SK-N-DZ (cell line): ENCODE results near the gene ABLIM2.

Experiments used
- DNase-seq: peaks from one replicate; pipeline ENCODE4 v3.0.0-alpha.2; 2015; ENCODE audit warnings: low spot score

Gene ABLIM2

DNA sequence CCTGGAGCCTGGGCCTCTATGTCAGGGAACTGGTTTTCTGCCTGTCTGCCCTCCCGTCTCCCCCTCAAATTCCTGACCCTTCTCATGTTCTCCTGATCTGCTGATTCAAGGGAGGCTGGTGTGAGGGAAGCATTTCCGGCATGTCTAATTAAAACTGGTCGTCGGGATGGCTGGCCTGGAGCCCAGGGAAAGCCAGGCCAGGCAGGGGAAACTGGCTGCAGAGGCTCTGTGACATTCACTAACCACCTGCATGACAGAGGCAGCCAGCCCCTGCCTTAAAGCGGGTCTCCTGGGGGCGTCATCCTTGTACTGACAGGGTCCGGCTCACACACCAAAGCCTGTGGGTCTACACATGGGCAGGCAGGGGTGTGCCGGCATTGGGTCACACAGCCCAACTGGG is 35.2 kb downstream of the ABLIM2 start:
- DNase-seq: no peak

DNA sequence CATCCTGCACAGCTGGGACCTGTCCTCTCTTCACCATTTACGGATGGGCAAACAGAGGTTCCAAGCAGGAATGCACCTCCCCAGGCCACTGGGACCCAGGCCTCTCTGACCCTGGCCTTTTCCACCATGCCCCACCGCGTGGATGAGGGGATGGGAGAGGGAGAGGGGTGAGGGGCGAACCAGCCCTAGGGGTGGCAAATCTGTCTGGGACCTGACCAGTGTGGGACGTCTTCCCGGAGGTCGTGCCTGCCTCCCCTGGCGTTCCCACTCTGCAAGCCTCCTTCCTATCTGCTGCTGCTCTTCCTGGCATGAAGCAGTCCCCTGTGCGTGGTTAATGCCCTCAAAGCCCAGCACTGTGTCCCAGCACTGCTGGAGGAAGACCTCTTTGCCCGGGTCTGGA is 35.9 kb downstream of the ABLIM2 start:
- DNase-seq: no peak

DNA sequence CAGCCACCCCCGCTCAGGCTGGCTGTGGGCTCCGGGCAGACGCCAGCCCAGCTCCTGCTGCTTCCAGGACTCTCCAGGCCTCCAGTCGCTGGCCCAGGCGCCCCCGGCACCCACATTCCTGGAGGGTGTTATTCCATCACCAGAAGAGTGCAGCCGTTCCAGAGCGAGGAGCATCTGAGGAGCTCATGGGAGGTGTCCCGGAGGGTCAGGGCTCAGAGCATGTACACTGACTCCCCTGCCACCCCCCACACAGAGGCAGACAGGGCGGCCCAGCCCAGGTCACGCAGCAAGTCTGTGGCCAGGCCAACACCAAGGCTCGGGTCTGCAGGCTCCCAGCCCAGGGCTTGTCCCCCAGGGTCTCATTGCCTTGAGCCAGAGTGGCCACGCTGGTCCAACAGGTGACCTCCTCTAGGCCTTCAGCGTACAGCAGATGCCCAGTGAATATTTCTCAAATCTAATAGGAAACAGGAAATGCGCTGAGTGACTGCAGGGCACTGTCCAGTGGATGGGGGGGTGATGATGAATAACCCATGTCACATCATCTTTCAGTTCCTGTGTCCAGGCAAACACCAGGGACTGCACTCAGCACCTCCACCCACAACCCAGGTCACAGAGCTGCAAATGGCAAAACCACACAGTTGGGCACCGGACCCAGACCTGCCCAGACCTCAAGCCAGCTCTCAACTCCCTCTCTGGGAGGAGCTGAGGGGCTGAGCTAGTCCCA is 37.2 kb downstream of the ABLIM2 start:
- no peak for DNase-seq

DNA sequence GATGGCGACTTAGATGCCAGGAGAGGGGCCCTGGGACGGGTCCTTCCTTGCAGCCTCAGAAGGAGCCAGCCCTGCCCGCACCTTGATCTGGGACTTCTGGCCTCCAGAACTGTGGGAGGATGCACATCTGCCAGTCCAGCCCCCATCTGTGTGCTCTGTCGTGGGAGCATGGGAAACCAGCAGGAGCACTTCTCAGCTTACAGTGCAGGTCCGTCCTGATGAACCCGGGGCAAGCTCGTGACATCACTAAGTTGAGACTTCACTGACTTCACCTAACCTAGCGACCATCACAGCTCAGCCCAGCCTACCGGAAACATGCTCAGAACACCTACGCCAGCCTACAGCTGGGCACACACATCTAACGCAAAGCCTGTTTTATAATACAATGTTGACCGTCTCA is 38.1 kb downstream of the ABLIM2 start:
- no peak for DNase-seq

DNA sequence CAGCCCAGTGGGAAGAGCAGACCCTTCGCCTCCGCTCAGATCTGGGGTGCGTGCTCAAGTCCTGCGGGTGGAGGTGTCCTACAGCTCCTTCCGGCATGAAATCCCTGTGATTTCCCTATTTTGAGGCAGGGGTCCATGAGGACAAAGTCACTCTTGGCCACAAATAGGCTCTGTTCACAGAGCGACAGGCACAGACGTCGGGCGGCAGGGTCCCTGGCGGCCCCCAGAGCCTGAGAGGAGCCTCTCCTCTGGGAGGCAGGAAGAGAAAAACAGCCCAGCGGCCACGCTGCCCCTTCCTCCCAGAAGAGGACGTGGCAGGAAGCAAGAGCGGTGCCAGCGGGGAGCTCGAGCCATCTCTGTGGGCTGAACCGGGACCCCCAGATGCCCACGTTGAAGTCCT is 38.7 kb downstream of the ABLIM2 start:
- DNase-seq: no peak

DNA sequence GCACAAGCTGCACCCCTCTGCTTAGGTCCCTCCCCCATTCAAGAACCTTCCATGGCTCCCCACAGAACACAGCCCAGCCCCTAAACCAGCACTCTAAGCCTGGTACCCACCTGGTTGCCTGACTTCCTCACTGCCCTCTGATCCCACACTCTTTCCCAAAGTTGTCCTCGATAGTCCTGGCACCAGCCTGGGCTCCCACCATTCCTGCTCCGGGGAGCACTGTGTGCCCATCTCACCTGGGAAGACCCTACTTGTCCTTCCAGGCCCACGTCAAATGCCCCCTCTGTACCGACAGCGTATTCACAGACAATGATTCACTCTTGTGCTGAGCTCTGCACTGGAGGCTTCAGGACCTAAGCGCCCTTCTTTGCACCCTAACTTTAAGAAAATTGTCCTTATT is 40.1 kb downstream of the ABLIM2 start:
- no peak for DNase-seq

DNA sequence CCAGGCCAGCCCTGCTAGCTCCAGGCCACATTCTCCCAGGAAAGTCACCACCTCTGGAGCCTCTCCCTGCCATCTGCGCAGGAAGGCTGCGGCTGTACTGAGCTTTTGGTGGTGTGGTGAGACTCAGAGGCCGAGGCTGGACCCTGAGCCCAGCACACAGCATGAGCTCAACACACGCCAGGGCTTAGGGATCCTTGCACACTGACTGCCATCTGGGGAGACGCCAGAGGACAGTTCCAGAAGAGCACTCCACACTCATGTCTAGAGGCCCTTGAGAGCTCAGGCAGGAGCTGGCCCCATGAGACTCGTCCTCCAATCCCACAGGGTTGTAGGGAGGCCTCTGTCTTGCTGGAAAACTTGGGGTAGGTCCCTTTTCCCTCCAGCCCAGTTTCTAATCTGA is 40.6 kb downstream of the ABLIM2 start:
- no peak for DNase-seq

DNA sequence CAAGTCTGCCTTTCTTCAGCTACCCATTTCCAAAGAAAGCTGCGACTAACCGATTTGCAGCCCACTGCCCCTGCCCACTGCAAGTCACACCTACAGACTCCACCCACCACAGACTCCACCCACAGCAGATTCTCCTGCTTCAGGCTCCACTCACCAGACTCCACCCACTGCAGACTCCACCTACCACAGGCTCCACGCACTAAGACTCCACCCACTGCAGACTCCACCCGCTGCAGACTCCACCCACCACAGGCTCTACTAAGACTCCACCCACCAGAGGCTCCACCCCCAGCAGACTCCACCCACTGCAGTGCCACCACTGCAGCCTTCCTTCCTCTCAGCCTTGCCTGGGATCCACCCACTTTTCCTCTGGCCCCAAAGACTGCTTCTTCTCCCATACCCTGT is 41.3 kb downstream of the ABLIM2 start:
- no peak for DNase-seq

DNA sequence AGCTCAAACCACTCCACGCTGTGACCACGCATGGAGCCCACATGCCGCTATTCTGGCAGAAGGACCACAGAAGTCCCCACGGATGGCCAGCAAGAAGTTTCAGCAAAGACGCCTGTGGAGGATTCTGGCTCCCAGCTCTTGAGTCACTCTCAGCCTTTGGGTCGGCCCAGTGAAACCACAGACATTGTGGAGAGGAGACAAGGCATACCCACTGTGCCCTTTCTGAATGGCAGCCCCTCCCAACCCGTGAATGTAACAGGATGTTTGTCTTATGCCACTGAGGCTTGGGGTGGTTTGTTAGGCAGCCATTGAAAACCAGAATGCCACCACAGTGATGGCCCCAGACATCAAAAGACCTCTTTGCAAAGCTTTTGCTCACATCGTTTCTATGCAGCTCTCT is 42.7 kb downstream of the ABLIM2 start:
- DNase-seq: no peak

DNA sequence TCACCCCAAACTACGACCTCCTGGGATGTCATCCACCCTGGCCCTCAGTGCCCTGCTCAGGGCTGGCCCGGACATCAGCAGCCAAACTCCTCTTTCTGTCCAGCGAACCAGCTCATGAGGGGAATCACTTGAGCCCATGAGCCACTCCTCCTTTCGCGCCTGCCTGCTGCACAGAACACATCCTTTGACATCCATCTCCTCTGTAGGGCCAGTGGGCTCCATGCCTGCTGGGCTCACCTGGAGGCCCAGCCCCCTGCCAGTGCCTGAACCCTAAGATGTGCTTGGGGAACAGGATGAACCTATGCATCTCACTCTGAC is 43.5 kb downstream of the ABLIM2 start:
- no peak for DNase-seq

DNA sequence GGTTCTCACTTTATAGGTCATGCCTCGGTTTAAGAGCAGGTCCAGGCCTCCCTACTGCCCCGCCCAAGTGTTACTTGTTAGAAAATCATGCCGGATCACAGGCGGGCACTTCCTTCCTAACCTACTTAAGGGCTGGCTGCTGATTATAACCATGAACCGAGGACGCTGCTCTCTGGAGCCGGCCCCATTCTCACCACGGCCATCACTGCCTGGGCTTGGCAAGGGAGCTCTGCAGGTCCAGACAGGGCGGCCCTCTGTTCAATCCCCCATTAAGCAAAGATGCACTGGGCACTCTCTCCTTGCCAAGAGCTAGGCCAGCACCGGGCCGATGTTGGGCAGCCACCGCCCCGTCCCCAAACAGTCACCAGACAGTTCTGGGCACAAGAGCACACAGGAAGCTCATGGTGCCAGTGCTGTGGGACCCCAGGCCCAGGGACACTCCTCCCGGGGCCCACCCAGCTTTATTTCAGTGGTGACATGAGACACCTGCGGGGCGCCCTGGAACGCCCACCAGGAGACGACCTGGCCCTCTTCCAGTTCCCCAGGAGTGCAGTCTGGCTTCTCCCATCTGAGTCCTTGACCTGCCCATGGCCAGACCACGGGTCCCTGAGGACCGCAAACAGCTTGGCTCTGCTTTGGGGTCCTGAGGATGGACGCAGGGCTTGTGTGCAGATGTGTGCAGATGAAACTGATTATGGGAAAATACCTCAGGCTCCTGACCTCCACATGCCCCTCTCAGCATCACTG is 44.0 kb downstream of the ABLIM2 start:
- no peak for DNase-seq

DNA sequence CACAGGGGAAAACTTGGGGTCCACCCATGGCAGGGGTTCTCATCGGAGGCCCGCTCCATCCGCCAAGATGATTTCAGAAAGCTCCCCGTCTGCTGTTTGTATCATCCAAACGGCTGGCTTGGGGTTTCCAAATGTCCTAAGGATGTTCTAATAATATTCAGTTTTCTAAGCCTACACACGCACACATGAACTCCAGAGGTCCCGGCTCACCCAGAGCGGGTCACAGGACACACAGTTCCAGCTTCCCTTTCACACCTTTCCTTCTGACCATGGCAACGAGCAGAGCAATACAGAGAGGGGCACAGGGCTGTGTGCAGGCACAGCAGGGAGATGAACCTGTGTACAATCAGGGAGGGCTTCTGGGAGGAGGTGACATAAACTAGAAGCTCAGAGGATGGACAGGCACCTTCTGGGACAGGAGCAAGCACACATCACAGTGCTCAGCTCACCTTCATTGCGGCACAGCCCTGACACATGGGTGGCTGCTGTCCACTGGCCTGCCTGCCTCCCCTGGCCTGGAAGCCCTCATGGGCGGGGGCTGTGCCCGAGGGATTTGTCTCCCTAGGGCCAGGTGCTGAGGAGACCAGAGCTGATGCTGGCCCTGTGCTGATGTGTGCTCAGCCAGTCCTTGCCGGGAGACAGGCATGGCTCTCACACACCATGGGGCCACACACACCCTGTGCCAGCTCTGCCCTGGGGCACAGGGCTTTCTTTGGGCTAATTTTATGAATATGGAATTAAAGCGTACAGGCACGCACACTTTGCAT is 44.8 kb downstream of the ABLIM2 start:
- no peak for DNase-seq

DNA sequence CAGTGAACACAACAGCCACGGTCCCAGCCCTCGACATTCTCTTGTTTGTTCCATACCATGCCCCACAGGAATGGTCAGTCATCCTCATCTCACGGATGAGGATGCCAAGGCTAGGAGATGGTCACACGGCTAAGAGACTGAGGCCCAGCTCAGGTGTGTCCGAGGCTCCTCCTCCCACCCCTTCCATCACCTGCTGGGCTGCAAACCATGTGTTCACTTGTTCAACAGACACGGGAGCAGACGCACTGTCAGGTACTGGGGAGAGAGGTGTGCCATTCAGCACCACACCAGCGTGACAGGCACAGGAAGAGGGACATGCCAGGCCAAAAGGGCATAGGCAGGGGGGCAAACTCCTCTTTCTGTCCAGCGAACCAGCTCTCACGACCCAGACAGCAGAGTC is 45.9 kb downstream of the ABLIM2 start:
- DNase-seq: no peak

DNA sequence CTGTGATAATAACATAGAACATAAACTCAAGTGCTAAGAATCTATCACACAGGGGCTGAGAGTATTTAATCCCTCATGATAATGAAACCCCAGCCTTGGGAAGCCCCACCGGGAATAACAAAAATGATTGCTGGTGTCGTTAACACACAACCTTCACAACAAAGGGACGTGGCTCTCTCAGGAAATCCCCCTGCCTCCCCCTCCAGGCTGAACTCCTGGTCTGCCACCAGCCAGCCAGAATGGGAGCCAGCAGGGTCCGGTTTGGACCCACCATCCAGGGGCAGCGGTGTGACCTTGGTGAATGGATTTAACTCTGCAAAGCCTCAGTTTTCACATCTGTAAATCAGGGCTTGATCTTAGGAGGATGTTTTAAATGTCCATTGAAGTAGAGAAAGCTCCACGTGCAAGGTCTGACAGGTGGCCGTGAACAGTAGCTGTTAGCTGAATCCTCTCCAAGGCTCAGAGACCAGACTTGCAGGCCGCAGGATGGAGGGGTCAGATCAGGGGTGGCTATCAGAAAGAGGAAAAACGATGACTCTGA is 46.5 kb downstream of the ABLIM2 start:
- no peak for DNase-seq

DNA sequence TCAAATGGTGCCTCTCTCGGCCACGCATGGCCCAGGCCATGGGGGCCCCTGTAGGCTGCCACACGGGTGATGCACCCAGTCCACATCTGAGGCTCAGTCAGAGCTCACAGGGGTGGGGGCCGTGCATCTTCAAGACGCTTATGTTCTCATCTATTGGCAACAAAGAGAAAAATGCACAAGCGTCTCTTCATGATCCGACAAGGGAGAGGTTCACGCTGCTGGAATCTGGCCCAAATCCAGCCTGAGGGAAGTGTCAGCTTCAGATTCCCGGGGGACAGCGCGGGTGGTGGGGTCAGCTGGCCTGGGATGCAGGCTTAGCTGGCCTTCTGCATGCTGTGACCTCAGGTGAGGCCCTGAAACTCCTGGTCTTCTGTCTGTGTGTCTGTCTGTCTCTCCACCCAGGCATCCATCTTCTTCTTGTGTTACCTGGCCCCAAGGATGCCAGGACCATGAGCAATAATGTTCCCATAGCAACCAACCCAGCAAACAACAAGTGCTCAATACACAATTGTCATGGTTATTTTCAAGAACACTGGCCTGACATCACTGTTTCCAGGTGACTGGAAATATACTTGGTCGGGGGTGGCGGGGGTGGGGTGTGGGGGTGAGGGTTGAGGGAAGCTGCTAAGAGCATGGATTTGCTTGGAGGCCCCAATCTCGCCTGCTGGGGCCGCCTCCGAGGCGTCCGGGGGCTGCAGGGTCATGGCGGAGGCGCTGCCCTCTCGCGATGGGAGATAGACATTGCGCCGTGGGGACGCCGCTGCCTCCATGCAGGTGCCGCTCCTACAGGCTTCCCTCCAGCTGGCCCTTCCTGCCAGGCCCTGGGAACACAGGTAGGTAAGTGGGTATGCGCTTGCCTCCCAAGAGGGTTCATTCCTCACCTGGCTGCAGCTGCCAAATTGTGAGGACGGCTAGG is 48.3 kb downstream of the ABLIM2 start:
- DNase-seq: no peak

DNA sequence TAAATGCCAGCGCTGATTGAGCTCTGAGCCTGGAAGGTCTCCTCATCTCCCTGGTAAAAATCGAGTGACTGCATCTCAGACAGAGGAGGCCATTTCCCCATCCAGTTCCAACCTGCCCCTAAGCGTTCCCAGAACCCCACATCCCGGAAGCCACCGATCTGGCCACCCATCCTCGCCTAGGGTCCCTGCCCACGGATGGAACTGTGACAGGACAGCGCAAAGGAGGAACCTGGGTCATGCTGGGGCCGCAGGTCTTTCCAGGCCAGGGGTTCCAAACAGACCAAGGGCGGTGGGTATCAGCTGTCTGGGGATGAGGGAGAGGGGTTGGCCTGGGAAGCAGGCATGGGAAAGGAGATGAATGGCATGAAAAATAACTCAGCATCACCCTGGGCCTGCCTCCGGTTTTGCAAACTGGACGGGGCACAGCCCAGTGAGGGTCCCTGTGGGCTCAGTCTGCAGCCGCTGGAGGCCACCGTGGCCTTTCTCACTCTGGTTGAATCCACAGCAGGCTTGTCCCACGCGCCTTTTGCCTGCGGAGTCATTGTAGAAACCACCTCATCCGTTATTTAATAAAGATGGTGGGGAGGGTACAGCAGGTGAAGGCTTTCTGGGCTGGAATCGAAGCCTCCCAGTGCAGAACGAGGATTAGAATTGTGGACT is 49.1 kb downstream of the ABLIM2 start:
- DNase-seq: no peak

DNA sequence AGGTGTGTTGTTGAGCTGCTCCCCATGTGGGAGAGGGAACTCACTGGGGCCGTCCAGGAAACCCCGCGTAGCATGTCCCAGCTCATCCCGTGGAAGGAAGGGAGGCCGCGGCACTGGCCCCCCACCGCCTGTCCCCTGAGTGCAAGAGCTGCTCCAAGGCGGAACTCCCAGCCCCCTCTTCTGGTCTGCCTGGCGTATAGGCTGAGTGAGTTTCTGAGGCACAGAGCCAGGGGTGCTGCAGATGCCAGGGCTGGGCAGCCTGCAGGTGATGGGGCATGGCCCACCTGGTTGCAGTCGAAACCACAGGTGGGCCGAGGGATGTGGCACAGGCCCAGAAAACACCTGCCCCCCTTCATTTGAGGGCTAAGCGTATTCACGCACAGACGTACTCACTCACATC is 49.6 kb downstream of the ABLIM2 start:
- DNase-seq: no peak

DNA sequence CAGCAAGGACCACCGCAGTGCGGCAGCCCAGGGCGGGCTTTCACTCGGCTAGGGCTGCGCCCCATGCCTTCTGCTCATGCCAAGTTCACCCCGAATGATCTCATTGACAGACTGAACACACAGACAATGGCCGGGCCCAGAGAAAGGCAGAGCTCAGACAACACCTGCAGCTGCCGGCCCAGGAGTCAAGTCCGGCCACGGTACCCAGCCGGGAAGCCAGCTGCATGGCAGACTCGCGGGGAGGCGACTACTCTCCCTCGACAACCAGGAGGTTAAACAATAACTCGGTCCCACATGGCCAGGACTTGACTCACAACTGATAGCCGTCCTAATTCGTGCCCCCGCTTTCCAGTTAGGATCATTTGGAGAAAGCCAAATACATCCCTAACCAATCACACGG is 50.4 kb downstream of the ABLIM2 start:
- no peak for DNase-seq

DNA sequence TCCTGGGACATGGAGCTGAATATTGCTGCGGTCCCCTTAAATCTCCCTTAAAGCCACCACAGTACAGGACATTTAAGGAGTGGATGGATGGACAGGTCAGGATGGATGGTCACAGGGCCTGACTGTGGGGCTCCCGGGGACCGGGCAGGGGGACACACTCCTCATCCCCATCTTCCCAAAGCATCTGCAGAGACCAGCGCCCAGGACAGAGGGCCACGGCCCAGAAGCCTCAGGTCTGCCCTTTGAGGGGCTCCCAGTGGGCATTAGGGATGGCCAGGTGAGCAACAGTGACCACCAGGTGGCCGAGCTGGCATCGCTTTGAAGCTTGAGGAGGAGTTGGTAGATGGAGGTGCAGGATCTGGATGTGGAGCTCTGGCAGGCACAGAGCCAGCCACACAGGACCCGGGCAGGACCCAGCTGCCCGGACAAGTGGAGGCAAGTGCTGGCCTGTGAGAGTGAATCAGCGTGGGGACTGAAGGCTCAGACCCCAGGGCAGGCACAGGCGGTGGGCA is 51.4 kb downstream of the ABLIM2 start:
- DNase-seq: no peak

DNA sequence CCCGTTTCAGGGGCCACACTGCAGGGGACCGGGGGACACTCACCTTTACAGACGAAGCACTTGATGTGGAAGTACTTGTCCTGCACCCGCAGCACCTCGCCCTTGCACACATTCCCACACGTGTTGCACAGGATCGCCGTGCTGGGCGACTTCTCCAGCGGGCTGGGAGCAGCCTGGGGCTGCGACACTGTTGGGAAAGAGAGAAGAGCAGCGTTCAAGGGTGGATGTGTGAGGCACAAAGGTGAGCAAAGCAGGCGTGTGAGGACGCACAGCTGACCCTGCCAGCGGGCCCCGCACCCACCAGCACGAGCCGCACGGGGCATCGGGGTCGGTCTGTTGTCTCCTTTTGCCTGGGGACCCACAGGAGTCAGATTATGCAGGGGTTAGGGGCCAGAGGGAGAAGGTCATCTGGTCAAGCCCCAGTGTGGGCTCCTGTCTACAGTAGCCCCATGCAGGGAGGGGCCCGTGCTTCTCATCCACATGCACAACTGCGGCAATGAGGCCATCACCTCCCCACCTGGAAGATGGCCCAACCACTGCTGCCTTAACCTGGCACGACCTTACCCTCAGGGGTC is 52.1 kb downstream of the ABLIM2 start:
- no peak for DNase-seq
